MM.1S (cell line): ENCODE results near the gene LETM1.

Experiments used
- DNase-seq: peaks from one replicate; pipeline ENCODE4 v3.0.0-alpha.2; 2015
- H2AFZ ChIP-seq: fragments of 300-600 bp; sonication (generic); 2 replicates; pipeline ENCODE4 v1.6.0; 2016; ENCODE audit warnings: antibody characterized with exemption, low read length
- H3F3A ChIP-seq: fragments of 300-600 bp; sonication (generic); 2 replicates; pipeline ENCODE4 v1.6.1; 2016; ENCODE audit warnings: mild to moderate bottlenecking, antibody characterized with exemption, low read length, moderate library complexity, mixed read lengths; ENCODE audit not compliant: insufficient read depth
- H3K27ac ChIP-seq: fragments of 300-600 bp; sonication (generic); 2 replicates; pipeline ENCODE4 v1.5.1; 2016; ENCODE audit warnings: mild to moderate bottlenecking, low read length
- H3K27me3 ChIP-seq: fragments of 300-600 bp; sonication (generic); replicated peaks from 2 replicates; pipeline ENCODE4 v1.6.0; 2016; ENCODE audit warnings: low read length; ENCODE audit not compliant: insufficient read depth
- H3K36me3 ChIP-seq: fragments of 300-600 bp; sonication (generic); replicated peaks from 2 replicates; pipeline ENCODE4 v1.6.1; 2016; ENCODE audit warnings: mild to moderate bottlenecking, low read length, mixed read lengths; ENCODE audit not compliant: insufficient read depth
- H3K4me1 ChIP-seq: fragments of 300-600 bp; sonication (generic); 2 replicates; pipeline ENCODE4 v1.6.1; 2016; ENCODE audit warnings: low read length, mixed read lengths
- H3K4me2 ChIP-seq: fragments of 300-600 bp; sonication (generic); 2 replicates; pipeline ENCODE4 v1.6.0; 2016; ENCODE audit warnings: low read depth, low read length
- H3K4me3 ChIP-seq: fragments of 300-600 bp; sonication (generic); 2 replicates; pipeline ENCODE4 v1.5.1; 2016; ENCODE audit warnings: low read length, mixed read lengths
- H3K79me2 ChIP-seq: fragments of 300-600 bp; sonication (generic); 2 replicates; pipeline ENCODE4 v1.6.1; 2016; ENCODE audit warnings: mixed run types, low read length, mixed read lengths
- H3K9ac ChIP-seq: fragments of 300-600 bp; sonication (generic); 2 replicates; pipeline ENCODE4 v1.6.1; 2016; ENCODE audit warnings: low read length, mixed read lengths
- H3K9me2 ChIP-seq: fragments of 300-600 bp; sonication (generic); replicated peaks from 2 replicates; pipeline ENCODE4 v1.6.1; 2016; ENCODE audit warnings: mild to moderate bottlenecking, low read length, mixed read lengths; ENCODE audit not compliant: insufficient read depth
- H3K9me3 ChIP-seq: fragments of 300-600 bp; sonication (generic); replicated peaks from 2 replicates; pipeline ENCODE4 v1.6.1; 2016; ENCODE audit warnings: mild to moderate bottlenecking, low read length, mixed read lengths; ENCODE audit not compliant: insufficient read depth
- H4K20me1 ChIP-seq: fragments of 300-600 bp; sonication (generic); 2 replicates; pipeline ENCODE4 v1.6.1; 2016; ENCODE audit warnings: mild to moderate bottlenecking, low read length, moderate library complexity, mixed read lengths; ENCODE audit not compliant: insufficient read depth
- CTCF ChIP-seq: fragments of 300-600 bp; sonication (generic); IDR thresholded peaks from 2 replicates; pipeline ENCODE4 v1.5.1; 2016; ENCODE audit warnings: antibody characterized with exemption, low read length, mixed read lengths
- EZH2 ChIP-seq: fragments of 300-600 bp; sonication (generic); optimal IDR thresholded peaks from 2 replicates; pipeline ENCODE3; 2017; ENCODE audit warnings: low read depth, mild to moderate bottlenecking, antibody characterized with exemption, low read length, mixed read lengths
- EZH2phosphoT487 ChIP-seq: fragments of 300-600 bp; sonication (generic); IDR thresholded peaks from 2 replicates; pipeline ENCODE4 v1.6.1; 2018; ENCODE audit warnings: antibody characterized with exemption, low read length

Gene LETM1

GRCh38 chr4:1797298-1797860 is 58.6 kb downstream of the LETM1 start:
- Histone ChIP-seq H3K9me2 (no peaks in the 10 kb centered on the region), H3F3A (no peaks in the 10 kb centered on the region), H2AFZ (no peak overlapping the region), H3K9me3 (no peaks in the 10 kb centered on the region), H3K79me2 (no peaks in the 10 kb centered on the region), H3K9ac (no peak overlapping the region), H3K4me2 (no peak overlapping the region), H3K27ac (no peak overlapping the region), H3K4me3 (no peak overlapping the region), H3K27me3 (peaks cover 71% of the 10 kb centered on the region), H4K20me1 (no peaks in the 10 kb centered on the region), H3K4me1 (no peaks in the 10 kb centered on the region), H3K36me3 (no peaks in the 10 kb centered on the region)
- no peak for DNase-seq
- TF ChIP-seq EZH2 (no peak), EZH2phosphoT487 (no peak), CTCF (no peak)

- Histone ChIP-seq H3F3A (no peaks in the 10 kb centered on the region), H3K9me3 (no peaks in the 10 kb centered on the region), H3K27me3 (peaks cover 74% of the 10 kb centered on the region), H4K20me1 (no peaks in the 10 kb centered on the region), H3K9ac (no peak overlapping the region), H3K4me2 (no peak overlapping the region), H3K4me1 (no peaks in the 10 kb centered on the region), H3K4me3 (no peak overlapping the region), H3K9me2 (no peaks in the 10 kb centered on the region), H3K27ac (no peak overlapping the region), H3K79me2 (no peaks in the 10 kb centered on the region), H2AFZ (no peak overlapping the region), H3K36me3 (no peaks in the 10 kb centered on the region)
- TF ChIP-seq CTCF (no peak), EZH2phosphoT487 (no peak), EZH2 (no peak)
- DNase-seq, result no peak
Measured at GRCh38 chr4:1796486-1797204, 59.3 kb downstream of the LETM1 start.

DNA sequence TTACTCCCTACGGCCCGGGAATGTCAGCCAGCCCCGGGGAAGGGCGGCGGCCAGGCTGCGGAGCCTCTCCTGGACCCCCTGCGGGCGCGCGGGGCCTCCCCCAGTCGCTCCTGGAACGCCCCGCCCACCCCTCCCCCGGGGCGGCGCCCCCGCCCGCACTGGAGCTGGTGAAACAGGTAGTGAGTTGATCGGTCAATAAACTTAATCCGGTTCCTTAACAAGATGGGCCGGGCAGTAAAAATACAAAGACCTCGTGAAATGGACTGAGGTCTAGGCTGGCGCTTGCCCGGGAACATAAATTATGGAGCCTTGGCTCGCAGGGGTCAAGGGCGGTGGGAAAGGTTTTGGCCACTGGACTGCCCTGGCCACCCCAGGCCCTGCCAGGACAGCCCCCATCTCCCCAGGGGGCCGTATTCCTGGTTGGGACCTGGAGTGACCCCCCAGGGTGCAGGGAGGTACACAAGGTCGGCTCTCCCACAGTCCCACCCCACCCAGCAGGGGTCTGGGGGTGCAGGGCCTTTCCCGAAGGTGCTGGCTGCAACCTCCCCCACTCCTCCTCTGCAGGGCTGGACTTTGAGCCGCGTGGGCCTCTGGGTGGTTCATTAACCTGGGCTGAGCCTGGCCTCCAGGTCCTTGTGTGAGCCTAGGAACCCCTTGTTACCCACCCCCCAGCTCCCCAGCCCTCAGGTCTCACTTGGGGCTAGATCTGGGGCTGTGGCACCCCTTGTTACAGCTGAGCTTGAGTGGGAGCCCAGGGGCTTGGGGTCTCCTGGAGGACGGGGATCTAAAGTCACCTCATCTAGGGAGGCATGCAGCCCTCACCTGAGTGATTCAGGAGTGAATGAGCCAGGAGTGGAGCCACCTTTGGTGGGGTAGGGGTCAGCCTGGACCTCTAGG is 60.4 kb downstream of the LETM1 start:
- Histone ChIP-seq H3K9me3 (no peaks in the 10 kb centered on the region), H3K36me3 (no peaks in the 10 kb centered on the region), H3K9me2 (no peaks in the 10 kb centered on the region), H3K4me3 (no peak overlapping the region), H2AFZ (no peak overlapping the region), H3K4me1 (no peaks in the 10 kb centered on the region), H3K4me2 (no peak overlapping the region), H3K27me3 (peaks cover 74% of the 10 kb centered on the region), H3K27ac (no peak overlapping the region), H4K20me1 (no peaks in the 10 kb centered on the region), H3F3A (no peaks in the 10 kb centered on the region), H3K9ac (no peak overlapping the region), H3K79me2 (no peaks in the 10 kb centered on the region)
- DNase-seq, result no peak
- TF ChIP-seq EZH2phosphoT487 (no peak), CTCF (no peak), EZH2 (no peak)
